Mucosa of descending colon (tissue), 3 donors: ENCODE measurements around the gene LCE1D. TPM values are rescaled to one million over a fixed set of nuclear protein-coding genes. Genes with fewer than 3 reads are reported as not detected.

ENCODE experiments used
- ATAC-seq: fragments of 200-7000 bp; cut with Tn5 transposase; one replicate; pipeline ENCODE4 v1.9.1; 2020; ENCODE audit warnings: mild to moderate bottlenecking, moderate library complexity
- DNase-seq, 3 donors: peaks; one replicate each; pipeline ENCODE4 v3.0.0-alpha.2; 2020
- H3K36me3 ChIP-seq: fragments of 200-600 bp; one replicate; pipeline ENCODE4 v1.8.0; 2021; ENCODE audit warnings: low read depth, mild to moderate bottlenecking
- H3K4me1 ChIP-seq: fragments of 200-600 bp; one replicate; pipeline ENCODE4 v1.8.0; 2021; ENCODE audit warnings: low read depth, mild to moderate bottlenecking
- H3K4me3 ChIP-seq: fragments of 200-600 bp; one replicate; pipeline ENCODE4 v1.8.0; 2021; ENCODE audit warnings: mild to moderate bottlenecking
- H3K9me3 ChIP-seq: fragments of 200-600 bp; one replicate; pipeline ENCODE4 v1.8.0; 2021; ENCODE audit warnings: mild to moderate bottlenecking
- CTCF ChIP-seq: fragments of 200-600 bp; IDR thresholded peaks from one replicate; pipeline ENCODE4 v1.8.0; 2022; ENCODE audit warnings: antibody characterized with exemption, mild to moderate bottlenecking
- intact Hi-C, 2 donors: fragments of 100-400 bp; cut with DNase I in 1 of 2; cut with micrococcal nuclease in 1 of 2; formaldehyde crosslinking; loops; one replicate each; pipeline versions ENCODE4 v1.11.0 to v1.11.1; 2022; cut with DNase I, micrococcal nuclease
- total RNA-seq, 3 donors: library from RNA; stranded (reverse); fragmentation: NEBNext Ultra II Directional in 2 of 3; extraction: Animal tissue kit (Norgen Biotek cat#: 25700) in 2 of 3; gene quantifications; one replicate each; pipeline versions ENCODE4 v1.2.1 to v1.2.4, GENCODE V29; 2021 to 2023
- donor health status: DM: no; HTN: no; CAD: no; lungs with moderate emphysema.
- donor health status: DM: no; HTN: no; CAD: no.
- donor health status: DM: no; HTN: yes; CAD: no.

LCE1D gene
- total RNA-seq, 3 donors from 2014 or later: not detected

GRCh38 chr1:152795686-152796085 is 835 bp upstream of the LCE1D start:
- no peak for TF ChIP-seq CTCF
- intact Hi-C loops: no loop called here
- Histone ChIP-seq H3K36me3 (no peaks in the 10 kb centered on the region), H3K4me1 (no peaks in the 10 kb centered on the region), H3K9me3 (no peaks in the 10 kb centered on the region), H3K4me3 (no peak overlapping the region)
- ATAC-seq (no peak), DNase-seq (no peak)

GRCh38 chr1:152801333-152801732 is 4.8 kb downstream of the LCE1D start:
- DNase-seq (no peak), ATAC-seq (no peak)
- H3K36me3 ChIP-seq: no peaks in the 10 kb centered on the region
- no peaks in the 10 kb centered on the region for H3K9me3 ChIP-seq
- intact Hi-C loops: no loop called here
- H3K4me3 ChIP-seq: no peak overlapping the region
- no peaks in the 10 kb centered on the region for H3K4me1 ChIP-seq
- no peak for TF ChIP-seq CTCF

GRCh38 chr1:152806576-152806975 is 10.1 kb downstream of the LCE1D start, which contains the start of gene LCE1C:
Gene LCE1C, minus strand, starts transcription at chr1:152806651. Its CDS starts 1,173 bp downstream, at chr1:152805478.
- Histone ChIP-seq H3K4me1 (no peaks in the 10 kb centered on the region), H3K9me3 (no peaks in the 10 kb centered on the region), H3K36me3 (no peaks in the 10 kb centered on the region), H3K4me3 (no peak within 1 kb of the TSS)
- ATAC-seq: no peak
- TF ChIP-seq CTCF: no peak
- DNase-seq: no peak
- intact Hi-C loops: no loop called here

GRCh38 chr1:152811050-152811449 is 14.5 kb downstream of the LCE1D start:
- intact Hi-C loops: no loop called here
- ATAC-seq (no peak), DNase-seq (no peak)
- H3K36me3 ChIP-seq: no peaks in the 10 kb centered on the region
- H3K4me1 ChIP-seq: no peaks in the 10 kb centered on the region
- no peak overlapping the region for H3K4me3 ChIP-seq
- no peak for TF ChIP-seq CTCF
- no peaks in the 10 kb centered on the region for H3K9me3 ChIP-seq

GRCh38 chr1:152811671-152812070 is 15.2 kb downstream of the LCE1D start, which contains the start of gene LCE1B:
Gene LCE1B, plus strand, starts transcription at chr1:152811971. Its CDS starts 476 bp downstream, at chr1:152812447.
- ATAC-seq (no peak), DNase-seq (no peak)
- no peaks in the 10 kb centered on the region for H3K36me3 ChIP-seq
- intact Hi-C loops: no loop called here
- H3K9me3 ChIP-seq: no peaks in the 10 kb centered on the region
- no peaks in the 10 kb centered on the region for H3K4me1 ChIP-seq
- H3K4me3 ChIP-seq: no peak within 1 kb of the TSS
- no peak for TF ChIP-seq CTCF

GRCh38 chr1:152817309-152817708 is 20.8 kb downstream of the LCE1D start:
- intact Hi-C loops: no loop called here
- no peak for TF ChIP-seq CTCF
- no peaks in the 10 kb centered on the region for H3K4me1 ChIP-seq
- no peak for ATAC-seq
- no peak for DNase-seq
- no peak overlapping the region for H3K4me3 ChIP-seq
- no peaks in the 10 kb centered on the region for H3K9me3 ChIP-seq
- H3K36me3 ChIP-seq: no peaks in the 10 kb centered on the region
